ENCODE measurements around the gene THSD4. TPM values are rescaled to one million over a fixed set of nuclear protein-coding genes. Genes with fewer than 3 reads are reported as not detected.
A peak's percentile ranks its signal among the peaks of the same experiment; 100 is the strongest.

The THSD4 gene
- total and polyA plus RNA-seq, 2 of the 4 experiments (the other 2 are of a cell fraction): 25.5 to 31.1 TPM

DNA sequence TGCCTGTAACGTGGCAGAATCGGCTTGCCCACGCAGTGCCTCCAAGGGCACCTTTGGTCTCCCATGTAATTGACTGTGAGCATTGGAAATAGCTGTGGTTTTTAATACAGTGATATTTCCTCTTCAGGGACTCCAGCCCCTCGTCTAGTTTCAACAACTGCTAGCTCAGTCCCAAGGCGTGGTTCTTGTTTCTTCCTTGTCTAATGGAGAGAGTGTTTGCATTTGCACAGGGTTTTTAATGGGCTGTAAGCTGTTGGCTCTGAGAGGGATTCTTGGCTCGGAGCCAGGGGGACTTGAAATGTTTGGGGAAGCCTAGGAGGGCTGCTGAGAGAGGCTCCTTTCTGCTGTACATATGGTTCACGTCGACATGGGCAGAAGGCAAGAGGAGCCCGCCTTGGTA lies 86.2 kb downstream of the THSD4 start:
- peaks cover 30% of the 10 kb centered on the region for H3K9me1 ChIP-seq (ENCODE audit: insufficient read depth, low read length)
- H4K91ac ChIP-seq (ENCODE audit: insufficient read depth, low read depth, low read length): no peak overlapping the region
- BruUV-seq (replicated peaks): no TSS peak
- H2AK9ac ChIP-seq (replicated peaks; ENCODE audit: low read depth, low read length, poor library complexity): no peak overlapping the region
- H3K14ac ChIP-seq (replicated peaks; ENCODE audit: low read depth, low read length): no peak overlapping the region
- H2BK5ac ChIP-seq (ENCODE audit: low read depth, low read length, poor library complexity, severe bottlenecking): no peak overlapping the region
- no peak for TF ChIP-seq RFX5 (IDR thresholded peaks at IDR 0.05; ENCODE audit: low read depth, low read length)
- TF ChIP-seq, protein P1, sequence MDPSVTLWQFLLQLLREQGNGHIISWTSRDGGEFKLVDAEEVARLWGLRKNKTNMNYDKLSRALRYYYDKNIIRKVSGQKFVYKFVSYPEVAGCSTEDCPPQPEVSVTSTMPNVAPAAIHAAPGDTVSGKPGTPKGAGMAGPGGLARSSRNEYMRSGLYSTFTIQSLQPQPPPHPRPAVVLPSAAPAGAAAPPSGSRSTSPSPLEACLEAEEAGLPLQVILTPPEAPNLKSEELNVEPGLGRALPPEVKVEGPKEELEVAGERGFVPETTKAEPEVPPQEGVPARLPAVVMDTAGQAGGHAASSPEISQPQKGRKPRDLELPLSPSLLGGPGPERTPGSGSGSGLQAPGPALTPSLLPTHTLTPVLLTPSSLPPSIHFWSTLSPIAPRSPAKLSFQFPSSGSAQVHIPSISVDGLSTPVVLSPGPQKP (IDR thresholded peaks at IDR 0.05; ENCODE audit: borderline replicate concordance, low read depth, low read length): no peak
- TF ChIP-seq MAFK (IDR thresholded peaks at IDR 0.05; ENCODE audit: low read depth, low read length): no peak
- no peak for TF ChIP-seq FOS (IDR thresholded peaks at IDR 0.05; ENCODE audit: low read depth, low read length)
- TF ChIP-seq, protein P2, sequence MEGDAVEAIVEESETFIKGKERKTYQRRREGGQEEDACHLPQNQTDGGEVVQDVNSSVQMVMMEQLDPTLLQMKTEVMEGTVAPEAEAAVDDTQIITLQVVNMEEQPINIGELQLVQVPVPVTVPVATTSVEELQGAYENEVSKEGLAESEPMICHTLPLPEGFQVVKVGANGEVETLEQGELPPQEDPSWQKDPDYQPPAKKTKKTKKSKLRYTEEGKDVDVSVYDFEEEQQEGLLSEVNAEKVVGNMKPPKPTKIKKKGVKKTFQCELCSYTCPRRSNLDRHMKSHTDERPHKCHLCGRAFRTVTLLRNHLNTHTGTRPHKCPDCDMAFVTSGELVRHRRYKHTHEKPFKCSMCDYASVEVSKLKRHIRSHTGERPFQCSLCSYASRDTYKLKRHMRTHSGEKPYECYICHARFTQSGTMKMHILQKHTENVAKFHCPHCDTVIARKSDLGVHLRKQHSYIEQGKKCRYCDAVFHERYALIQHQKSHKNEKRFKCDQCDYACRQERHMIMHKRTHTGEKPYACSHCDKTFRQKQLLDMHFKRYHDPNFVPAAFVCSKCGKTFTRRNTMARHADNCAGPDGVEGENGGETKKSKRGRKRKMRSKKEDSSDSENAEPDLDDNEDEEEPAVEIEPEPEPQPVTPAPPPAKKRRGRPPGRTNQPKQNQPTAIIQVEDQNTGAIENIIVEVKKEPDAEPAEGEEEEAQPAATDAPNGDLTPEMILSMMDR (conservative IDR thresholded peaks at IDR 0.05; ENCODE audit: low read depth, low read length): no peak
- no peak for TF ChIP-seq MXI1 (IDR thresholded peaks at IDR 0.05; ENCODE audit: borderline replicate concordance, low read depth, low read length)
- no peak for TF ChIP-seq RCOR1 (IDR thresholded peaks at IDR 0.05; ENCODE audit: insufficient replicate concordance, low read length)
- no peak for TF ChIP-seq NFE2L2 (IDR thresholded peaks at IDR 0.05; ENCODE audit: low read depth, low read length)
- no peak for TF ChIP-seq MAZ (IDR thresholded peaks at IDR 0.05; ENCODE audit: borderline replicate concordance, low read depth, low read length)
- no peak for TF ChIP-seq POLR2A (IDR thresholded peaks at IDR 0.05; ENCODE audit: low read depth, low read length)
- TF ChIP-seq SMC3 (IDR thresholded peaks at IDR 0.05; ENCODE audit: low read depth, low read length): no peak
- no peak for TF ChIP-seq BHLHE40 (IDR thresholded peaks at IDR 0.05; ENCODE audit: low read depth, low read length)
- no peak for TF ChIP-seq CHD1 (IDR thresholded peaks at IDR 0.05; ENCODE audit: low read depth, low read length)
- no peak for TF ChIP-seq CEBPB (IDR thresholded peaks at IDR 0.05; ENCODE audit: low read depth, low read length)
- TF ChIP-seq, protein P3, sequence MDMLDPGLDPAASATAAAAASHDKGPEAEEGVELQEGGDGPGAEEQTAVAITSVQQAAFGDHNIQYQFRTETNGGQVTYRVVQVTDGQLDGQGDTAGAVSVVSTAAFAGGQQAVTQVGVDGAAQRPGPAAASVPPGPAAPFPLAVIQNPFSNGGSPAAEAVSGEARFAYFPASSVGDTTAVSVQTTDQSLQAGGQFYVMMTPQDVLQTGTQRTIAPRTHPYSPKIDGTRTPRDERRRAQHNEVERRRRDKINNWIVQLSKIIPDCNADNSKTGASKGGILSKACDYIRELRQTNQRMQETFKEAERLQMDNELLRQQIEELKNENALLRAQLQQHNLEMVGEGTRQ (IDR thresholded peaks at IDR 0.05; ENCODE audit: low read depth, low read length): no peak
- TF ChIP-seq RAD21 (IDR thresholded peaks at IDR 0.05; ENCODE audit: low read length): no peak
- no peak for ATAC-seq (ENCODE audit: low read depth)
- no peak overlapping the region for H2BK120ac ChIP-seq (ENCODE audit: low read depth, low read length)
- ChIA-PET POLR2A (ENCODE audit: unreplicated experiment) (no interaction called here), CTCF (no interaction called here)
- no peak overlapping the region for H2AK5ac ChIP-seq (ENCODE audit: low read depth, low read length)
- no peak overlapping the region for H2AFZ ChIP-seq (replicated peaks; ENCODE audit: low read length, poor library complexity)
- no peak overlapping the region for H3K23ac ChIP-seq (ENCODE audit: low read depth, low read length)
- intact Hi-C loops (cut with micrococcal nuclease): no loop called here
- H3K79me1 ChIP-seq (ENCODE audit: low read depth in 1 of 2, low read length in 2 of 2): peaks cover 44 to 82% of the 10 kb centered on the region in 2 experiments
- H3K36me3 ChIP-seq (ENCODE audit: control insufficient read depth, insufficient read depth, low read length): no peaks in the 10 kb centered on the region
- peaks cover 31% of the 10 kb centered on the region for H3K4me1 ChIP-seq (ENCODE audit: control insufficient read depth, insufficient read depth, low read length)
- no peak overlapping the region for H3K9ac ChIP-seq (ENCODE audit: low read depth, low read length)
- no peak overlapping the region for H2BK15ac ChIP-seq (ENCODE audit: low read depth, low read length)
- in situ Hi-C loops (cut with MboI; ENCODE audit: low sequenced_read_pairs): no loop called here
- no peaks in the 10 kb centered on the region for H3K9me3 ChIP-seq (ENCODE audit: control insufficient read depth, insufficient read depth, low read length)
- no peak overlapping the region for H3K56ac ChIP-seq (ENCODE audit: extremely low read depth, insufficient read depth, low read length)
- H4K8ac ChIP-seq (ENCODE audit: low read depth in 2 of 2, low read length in 2 of 2): peak overlapping the region in 1 of 2 experiments; percentile 6; a peak in 1 of 4 replicates
- no peak overlapping the region for H3K4me2 ChIP-seq (ENCODE audit: low read depth, low read length)
- H3K4me3 ChIP-seq (ENCODE audit: insufficient read depth, low read depth, low read length): no peak overlapping the region
- dilution Hi-C loops (cut with HindIII; ENCODE audit: low sequenced_read_pairs, unreplicated experiment): no loop called here
- no peak overlapping the region; the same call in 1 of the 2 replicates for H3K27ac ChIP-seq (ENCODE audit: insufficient read depth, low read length)
- H3K27me3 ChIP-seq (ENCODE audit: control insufficient read depth, insufficient read depth, low read length): no peaks in the 10 kb centered on the region
- H4K5ac ChIP-seq (ENCODE audit: low read depth, low read length): peak overlapping the region; percentile 42; the same call in 1 of the 2 replicates
- 47% methylated on average over 3 of the region's 9 CpGs; no CpG with 5 or more reads in 1 of the 2 experiments for WGBS, 2 experiments (ENCODE audit: extremely low coverage in 2 of 2, insufficient read length in 1 of 2)
- H2BK20ac ChIP-seq (ENCODE audit: low read depth, low read length): no peak overlapping the region
- DNase-seq: no peak
- H4K20me1 ChIP-seq (ENCODE audit: insufficient read depth, low read length): peaks cover 8% of the 10 kb centered on the region
- H3K4ac ChIP-seq (ENCODE audit: low read depth, low read length): peak overlapping the region; percentile 12; the same call in 1 of the 2 replicates
- H3K18ac ChIP-seq (ENCODE audit: low read depth, low read length): 0 out of 2 replicates have a peak overlapping the region, but pooled peaks have one; percentile 21

Data from IMR-90 (cell line).